NCI-H2171 treated with DMSO at 0.1 percent for 48 hours (cell line): ENCODE results near the gene MAP1B.
"Not testable (repeated sequence)": the region's sequence is repeated elsewhere in the genome, so short reads cannot be mapped to it uniquely, and the experiment has no call there.

Experiments used
- DNase-seq: peaks from one replicate; lab custom pipeline; 2025; lab: John Stamatoyannopoulos, UW

The MAP1B gene

DNA sequence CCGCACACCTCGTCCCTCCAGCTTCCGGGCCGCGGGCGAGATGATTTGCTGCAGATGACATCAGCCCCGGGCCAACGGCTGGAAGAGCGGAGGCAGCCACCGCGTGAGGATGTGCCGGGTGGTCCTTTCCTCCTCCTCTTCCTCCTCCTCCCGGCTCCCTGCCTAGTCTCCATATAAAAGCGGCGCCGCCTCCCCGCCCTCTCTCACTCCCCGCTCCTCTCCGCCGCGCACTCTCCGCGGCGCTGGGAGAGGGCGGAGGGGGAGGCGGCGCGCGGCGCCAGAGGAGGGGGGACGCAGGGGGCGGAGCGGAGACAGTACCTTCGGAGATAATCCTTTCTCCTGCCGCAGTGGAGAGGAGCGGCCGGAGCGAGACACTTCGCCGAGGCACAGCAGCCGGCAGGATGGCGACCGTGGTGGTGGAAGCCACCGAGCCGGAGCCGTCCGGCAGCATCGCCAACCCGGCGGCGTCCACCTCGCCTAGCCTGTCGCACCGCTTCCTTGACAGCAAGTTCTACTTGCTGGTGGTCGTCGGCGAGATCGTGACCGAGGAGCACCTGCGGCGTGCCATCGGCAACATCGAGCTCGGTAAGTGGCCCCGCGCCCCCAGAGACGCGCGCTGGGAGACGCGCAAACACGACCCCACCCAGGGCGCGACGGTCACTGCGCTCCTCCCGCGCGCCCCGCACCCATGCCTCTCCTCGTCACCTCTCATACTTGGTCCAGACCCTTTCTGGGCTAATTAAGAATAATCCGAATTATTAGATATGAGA is at the start of gene MAP1B:
MAP1B (plus strand) TSS at position 345 of the 770 bp plus-strand sequence; CDS start at position 402, 57 bp downstream.
- DNase-seq = peak; percentile 70

DNA sequence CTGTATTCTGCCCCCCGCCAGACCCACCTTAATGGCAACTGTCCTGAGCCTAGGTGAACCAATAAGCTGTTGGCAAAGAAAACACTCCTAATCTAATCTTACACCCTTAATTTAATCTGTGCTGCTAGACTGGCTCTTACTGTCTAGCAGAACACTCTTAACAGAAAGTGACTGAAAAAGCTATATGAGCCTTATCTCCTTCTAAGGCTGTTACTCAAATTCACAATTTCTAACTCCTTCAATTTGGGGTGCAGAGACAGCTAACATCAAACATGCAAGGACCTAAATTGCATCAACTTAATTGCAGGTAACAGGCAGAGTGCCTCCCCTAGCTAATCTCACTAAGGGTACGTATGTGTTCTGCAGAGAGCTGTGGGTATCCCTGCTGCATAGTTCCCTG is 49.5 kb upstream of the MAP1B start:
- no peak for DNase-seq

DNA sequence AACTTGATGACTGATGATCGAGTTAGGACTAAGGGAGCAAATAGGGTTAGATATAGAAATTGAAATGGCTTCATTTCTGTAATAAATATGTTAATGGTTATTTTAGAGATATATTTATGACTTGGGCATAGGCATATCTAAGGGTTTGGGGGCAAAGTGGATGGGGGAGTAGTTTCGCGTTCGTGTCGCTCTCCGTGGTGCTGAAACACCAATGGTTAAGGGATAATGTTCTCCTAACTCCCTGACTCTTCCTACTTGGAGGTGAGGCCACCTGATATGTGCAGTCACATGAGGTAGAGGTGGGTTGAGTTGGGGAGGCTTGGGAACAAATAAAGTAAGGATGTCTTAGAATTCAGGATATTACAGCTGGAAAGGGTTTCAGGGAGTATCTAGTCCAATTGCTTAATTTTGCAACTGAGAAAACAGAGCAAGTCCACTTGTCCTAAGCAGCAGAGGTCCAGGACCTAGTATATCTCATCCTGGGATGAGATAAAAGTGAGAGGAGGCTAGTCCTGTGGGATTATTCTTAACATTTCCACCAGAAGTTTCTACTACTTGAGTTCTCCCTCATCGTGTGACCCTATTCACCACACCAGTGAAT is 44.0 kb upstream of the MAP1B start:
- DNase-seq = no peak

DNA sequence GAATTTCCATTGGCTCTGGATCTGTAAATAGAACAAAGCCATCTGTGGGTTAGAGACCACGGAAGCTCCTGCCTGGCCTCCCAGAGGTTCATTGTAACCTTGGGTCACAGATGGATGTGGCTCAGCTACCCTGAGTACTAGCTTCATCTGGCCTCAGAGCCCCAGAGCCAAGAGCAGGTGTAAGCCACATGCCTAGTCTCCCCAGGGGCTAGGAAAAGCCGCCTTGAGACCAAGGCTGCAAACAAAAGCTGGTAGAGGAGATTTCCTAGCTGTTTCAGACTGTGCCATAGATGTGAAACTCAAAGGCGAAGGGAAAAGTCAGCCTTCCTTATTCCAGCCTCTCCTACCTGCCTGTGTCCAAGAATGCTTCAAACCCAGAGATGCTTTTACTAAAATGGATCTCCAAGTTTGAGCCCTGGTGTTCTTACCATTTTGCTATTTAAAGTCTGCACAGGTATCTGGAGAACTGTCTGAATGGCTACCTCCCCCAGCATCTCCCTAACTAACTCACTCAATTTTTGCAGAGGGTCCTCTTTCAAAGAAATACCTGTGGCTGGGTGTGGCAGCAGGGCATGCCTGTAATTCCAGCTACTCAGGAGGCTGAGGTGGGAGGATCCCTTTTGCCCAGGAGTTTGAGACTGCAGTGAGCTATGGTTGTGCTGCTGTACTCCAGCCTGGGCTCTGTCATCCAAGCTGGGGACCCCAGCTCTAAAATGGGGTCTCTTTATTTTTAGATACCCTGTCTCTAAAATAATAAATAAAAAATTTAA is 42.3 kb upstream of the MAP1B start:
- peak; percentile 90 for DNase-seq

DNA sequence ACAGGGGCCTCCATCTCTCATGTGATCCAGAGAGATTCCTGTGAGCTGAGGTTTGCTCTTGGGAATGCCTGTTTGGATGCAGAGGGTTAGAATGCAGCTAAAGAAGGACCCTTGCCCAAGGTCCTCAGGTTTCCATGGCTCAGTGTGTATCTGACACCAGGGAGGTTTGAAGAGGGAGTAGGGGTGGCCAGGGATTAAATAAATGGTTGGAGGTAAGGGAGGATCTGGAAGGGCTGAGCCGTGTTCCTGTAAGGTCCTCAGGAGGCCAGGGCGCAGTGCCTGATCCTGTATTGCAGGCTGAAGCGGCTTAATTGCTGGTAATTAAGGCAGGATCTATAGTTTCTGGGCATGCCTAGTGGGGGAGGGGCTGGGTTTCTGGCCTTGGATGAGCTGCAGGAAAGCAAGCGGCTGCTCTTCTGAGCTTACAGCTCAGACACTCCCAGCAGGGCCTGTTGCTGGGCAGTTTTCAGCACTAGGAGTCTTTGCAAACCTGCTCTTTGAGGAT is 41.5 kb upstream of the MAP1B start:
- peak; percentile 77 for DNase-seq

DNA sequence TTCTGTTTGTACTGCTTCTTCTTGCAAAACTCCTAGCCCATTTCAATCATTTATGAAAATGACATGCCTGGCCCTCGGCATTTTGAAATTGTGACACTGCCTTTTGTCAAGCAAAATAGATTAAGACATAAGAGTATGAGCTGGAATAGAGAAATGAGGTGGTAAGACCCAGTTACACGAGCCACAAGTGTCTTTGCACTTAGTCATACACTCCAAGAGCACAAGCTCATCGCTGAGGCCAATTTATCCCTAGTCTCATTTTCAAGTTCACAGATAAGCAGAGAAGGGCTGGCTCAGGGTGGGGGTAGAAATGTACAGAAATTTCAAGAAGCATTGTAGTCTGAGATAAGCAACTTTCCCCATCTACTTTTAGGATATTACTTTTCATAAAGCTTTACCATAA is 40.6 kb upstream of the MAP1B start:
- no peak for DNase-seq

DNA sequence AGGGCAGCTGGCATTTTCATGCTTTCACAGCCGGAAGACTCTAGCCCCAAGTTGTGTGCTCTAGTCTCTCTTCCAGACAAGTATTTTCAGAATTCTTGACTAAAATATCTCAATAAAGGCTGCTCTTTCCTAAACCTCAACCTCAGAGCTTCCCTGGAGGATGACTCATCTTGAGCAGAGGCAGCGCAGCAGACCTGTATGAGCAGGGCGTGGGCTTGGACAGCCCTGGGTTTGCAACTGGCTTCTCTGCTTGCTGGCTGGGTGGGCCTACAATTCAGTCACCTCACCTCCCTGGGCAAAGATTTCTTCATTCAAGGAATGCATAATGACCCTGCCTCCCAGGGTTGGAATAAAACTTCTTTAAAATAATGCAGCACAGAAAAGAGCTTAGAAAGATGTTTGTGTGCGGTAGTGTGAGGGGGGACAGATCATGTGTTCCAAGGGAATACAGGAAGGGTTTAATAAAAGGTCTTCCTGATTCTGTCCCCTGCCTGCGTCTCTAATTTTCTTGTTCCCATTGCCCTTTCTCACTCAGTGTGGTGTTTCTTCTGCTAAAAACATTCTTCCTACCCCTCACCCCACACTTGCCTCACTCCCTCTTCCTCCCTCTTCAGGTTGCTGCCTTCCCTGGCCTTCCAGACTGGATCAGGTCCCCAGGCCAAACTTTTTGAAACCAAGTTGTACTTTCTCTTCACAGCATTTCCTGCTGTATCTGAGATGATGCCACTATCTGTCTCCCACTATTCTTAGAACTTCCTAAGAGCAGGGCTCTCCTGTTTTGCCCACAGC is 39.4 kb upstream of the MAP1B start:
- no peak for DNase-seq

DNA sequence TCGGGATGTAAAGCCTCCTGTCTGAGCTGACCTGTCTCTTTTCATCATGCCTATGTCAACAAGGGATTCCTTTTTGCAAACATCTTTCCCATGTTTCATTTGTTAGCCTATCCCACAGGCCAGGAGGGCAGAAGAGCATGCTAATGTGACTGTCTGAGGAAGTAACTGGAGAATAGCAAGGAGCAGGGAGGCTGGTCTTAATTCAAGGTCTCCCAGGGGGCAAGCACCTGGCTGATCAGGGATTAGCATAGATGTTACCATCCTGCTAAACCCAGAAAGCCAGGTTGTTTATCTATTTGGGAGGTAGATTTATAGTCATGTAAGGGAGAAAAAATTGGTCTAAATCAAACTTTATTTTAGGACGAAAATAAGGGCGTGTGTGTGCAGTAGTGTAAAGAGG is 36.7 kb upstream of the MAP1B start:
- peak; percentile 43 for DNase-seq

DNA sequence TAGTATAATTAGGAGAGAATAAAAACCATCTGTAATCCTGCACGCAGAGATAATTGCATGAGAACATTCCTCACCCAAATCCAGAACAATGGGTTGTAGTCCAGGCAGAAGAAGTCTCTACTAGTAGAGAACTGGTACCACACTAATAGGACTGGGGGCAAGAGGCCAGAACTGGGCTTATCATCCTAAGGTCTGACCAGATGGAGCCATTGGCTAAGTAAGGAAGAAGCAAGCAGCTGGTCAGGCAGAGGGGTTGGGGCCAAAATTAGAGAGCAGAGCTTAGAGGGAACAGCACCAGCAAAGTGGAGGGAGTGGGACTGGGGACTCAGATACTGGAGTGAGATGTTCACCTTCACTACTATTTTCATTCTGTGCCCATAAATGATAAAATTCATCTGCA is 35.4 kb upstream of the MAP1B start:
- DNase-seq = no peak

DNA sequence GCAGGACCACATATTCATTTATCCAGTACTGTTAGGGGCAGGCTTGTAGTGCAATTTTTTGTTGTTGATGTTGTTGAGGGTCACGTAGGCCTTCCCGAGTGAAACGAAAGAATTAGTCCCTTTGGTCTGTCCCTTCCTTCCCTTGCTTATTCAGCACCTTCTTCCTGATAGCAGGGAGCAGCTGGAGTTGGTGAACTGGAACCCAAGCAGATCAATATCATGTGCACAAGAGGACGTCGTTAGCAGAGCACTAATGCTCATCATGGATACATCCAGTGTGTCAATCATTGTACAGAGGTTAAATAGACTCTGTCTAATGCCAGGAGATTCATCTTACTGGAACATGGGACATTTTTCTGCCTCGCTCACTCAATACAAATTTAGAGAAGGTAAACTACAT is 33.0 kb upstream of the MAP1B start:
- peak; percentile 35 for DNase-seq

DNA sequence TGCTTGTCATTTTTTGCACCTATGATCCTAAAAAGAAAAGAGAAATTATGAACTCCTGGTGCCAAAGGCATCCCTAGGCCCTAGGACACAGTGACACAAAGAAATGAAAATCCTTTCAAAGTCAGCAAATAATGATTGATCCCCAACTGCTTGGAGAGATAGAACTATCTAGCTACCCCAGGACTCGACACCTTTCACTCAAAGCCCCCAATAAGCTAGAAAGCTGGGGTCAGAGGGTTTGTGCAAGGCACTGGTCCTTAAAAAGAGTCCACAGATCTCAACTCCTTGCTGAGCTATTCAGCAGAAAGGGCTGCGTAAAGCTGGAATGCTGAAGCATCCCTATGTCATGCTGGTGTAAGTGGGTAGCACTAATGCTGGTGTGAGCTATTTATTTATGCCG is 31.8 kb upstream of the MAP1B start:
- DNase-seq = no peak

DNA sequence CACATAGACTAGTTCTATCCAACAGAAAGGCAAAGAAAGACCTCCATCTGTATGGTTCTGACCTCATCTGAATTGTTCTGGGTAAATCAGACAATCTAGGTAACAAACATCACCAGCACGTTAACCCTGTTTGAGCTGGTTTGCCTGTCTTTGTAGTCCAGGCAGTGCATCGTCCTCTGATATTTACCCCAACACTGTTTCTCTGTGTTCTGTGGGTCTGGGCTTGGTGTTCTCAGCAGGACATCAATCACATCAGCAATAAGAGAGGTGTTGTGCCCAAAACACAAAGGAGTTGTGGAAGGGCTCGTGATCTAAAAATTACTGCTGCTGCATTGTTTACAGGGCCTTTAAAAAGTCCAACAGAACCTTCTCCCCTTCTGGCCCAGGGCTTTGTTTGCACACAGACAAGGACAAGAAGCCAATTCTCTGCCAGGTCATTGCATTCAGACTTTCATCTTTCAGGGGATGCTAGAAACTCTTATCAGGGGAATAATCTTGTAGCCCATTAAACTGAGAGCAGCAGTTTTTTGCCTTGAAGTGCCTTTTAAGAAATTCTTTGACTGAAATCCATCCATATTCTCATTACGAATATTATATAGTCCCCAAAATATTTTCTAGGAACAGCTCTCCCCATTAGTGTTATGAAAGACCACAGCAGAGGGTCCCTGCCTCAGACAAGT is 30.5 kb upstream of the MAP1B start:
- no peak for DNase-seq

DNA sequence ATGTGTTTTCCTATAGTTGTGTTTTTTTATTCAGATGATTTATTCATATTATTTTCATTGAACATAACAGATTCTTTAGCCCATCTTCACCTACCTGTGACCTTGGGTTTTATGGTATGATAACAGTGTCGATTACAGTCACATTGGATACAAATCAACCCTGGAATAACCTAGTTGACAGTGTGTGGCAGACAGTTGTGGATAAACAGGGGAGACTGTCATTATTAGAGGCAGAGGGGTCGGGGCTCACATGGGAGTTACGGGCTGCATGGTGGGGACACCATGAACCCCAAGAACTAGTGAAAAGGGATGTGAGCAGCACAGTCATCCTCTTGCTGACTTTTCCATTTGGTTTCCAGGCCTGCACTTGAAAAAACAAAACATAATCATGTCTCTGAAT is 29.9 kb upstream of the MAP1B start:
- no peak for DNase-seq

DNA sequence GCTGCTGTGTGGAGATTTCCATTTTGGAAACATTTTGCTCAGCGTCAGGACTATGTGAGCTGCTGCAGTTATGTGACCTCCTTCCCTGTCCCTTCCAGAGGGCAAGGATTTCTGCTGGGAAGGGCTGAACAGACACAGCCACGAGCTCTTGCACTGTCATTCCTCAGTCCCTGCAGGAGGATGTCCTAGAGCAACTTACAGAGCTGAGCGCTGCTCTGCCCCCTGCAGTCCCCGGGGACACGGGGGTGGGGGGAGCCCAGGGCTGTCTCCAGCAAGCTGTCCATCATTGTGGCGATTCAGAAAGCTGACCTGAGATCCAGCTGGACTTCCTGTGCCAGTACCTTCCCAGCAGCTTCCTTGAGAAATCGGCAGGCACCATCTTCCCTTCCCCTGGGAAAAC is 28.0 kb upstream of the MAP1B start:
- no peak for DNase-seq

DNA sequence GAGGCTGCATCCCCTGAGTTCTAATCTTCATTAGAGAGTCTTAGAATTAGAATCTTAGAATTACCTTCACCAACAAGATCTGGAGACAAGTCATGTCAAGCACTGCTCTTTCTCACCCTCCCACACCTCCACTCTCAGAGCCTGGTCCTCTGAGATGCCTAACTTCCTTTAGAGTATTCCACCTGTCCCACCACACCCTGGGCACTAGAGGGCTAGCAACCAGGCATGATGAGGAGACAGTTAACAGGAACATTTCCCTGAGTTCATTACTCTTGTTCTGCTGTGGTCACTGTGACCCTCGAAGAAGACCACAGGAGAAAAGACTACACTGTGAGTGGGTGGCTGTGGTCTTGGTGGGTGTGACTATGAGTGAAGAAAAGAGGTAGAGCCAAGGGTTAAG is 25.2 kb upstream of the MAP1B start:
- no peak for DNase-seq

DNA sequence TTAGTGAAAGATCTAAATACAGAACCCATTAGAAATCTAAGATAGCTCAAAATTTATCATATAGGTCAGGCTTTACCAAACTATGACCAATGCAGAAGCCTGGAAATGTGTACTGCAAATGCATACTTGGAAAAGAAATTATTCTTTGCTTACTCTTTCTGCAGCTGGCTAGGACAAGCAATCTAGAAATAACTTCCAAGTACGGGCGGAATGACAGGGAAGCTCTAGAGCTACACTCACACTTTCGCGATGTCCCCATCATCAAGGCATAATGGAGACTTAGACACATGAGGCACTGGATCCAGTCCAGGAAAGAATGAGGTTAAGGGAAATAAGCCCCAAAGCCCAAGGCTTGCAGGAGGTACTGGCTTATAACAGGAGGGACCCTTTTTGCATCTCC is 22.4 kb upstream of the MAP1B start:
- DNase-seq = no peak

DNA sequence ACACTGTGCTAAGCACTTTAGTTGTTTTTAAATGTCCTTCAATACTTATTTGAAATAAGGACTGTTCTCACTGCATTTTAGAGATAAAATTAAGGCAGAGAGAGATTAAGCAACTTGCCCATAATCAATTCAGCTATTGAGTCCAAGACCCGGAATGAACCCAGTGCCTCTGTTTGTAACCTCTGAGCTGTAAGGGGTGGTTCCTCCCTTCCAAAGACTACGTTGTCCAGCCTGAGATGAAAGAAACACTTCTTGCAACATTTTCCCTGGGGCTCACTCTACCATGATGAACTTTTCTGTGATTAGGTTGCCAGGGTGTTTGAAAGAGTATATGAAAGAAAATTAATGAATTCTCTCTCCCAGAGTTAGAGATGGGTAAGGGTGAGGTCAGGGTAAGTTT is 22.0 kb upstream of the MAP1B start:
- DNase-seq = no peak

DNA sequence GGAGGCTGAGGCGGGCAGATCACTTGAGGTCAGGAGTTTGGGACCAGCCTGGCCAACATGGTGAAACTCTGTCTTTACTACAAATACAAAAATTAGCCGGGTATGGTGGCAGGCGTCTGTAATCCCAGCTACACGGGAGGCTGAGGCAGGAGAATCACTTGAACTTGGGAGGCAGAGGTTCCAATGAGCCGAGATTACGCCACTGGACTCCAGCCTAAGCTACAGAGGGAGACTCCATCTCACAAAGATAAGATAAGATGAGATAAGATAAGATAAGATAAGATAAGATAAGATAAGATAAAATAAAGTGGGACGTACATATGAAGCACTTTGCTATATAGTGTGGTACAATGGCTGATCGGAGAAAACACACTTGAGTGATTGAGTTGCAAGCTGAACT is 17.6 kb upstream of the MAP1B start:
- not testable (repeated sequence) for DNase-seq

DNA sequence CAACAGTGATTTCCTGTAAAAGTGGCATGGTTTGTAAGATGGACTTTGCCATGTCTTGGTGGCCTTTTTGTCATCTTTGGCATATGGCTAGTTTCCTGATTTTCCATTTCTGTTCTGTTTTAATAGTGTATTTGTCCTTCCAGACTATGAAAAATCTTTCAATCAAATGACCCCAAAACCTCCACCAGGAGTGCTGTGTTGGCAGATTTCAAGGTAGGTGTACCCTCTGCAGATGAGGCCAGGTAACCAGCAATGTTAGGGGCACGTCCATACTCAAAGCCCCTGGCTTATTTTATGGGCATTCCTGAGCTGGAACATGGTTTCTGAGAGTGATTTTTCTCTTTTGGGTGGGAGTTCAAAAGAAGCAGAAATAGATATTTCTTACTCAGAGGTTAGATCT is 15.2 kb upstream of the MAP1B start:
- no peak for DNase-seq

DNA sequence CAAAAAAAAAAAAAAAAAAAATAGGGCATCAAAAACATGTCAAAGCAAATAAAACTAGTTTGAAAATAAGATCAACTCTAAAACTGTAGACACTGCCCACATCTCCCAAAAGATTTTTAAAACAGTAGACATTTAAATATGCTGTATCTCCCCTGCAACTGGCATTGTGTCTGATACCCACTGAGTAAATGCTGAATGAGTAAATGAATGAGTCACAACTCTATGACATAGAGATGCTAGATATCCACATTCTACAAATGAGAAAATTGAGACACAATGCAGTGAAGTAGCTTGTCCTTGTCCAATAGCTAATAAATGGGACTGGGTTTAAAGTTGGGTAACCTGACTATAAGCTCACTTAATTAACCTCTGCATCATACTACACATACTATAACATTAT is 14.1 kb upstream of the MAP1B start:
- DNase-seq = no peak

DNA sequence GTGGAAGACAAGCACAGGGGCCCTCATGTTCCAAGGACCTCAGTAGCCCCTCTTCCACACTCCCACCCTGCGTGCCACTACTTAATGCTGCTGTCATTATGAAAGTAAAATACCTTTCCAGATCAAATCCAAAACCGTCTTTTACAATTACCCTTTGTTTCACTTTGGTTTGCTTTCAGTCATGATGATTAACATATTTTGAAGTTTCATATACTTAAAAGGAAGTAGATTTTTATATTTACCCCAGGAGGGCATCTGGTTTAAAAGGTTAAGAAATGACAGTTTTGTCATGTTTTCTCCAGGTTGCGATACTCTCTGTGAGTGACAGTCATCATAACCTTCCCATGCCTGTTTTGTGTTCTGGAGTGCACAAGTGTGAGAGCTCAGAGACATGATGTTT is 13.5 kb upstream of the MAP1B start:
- DNase-seq = no peak
